Effector memory CD4-positive, alpha-beta T cell (primary cell): ENCODE data around the gene PPP2R2B.

Experiments
- DNase-seq, 3 donors: peaks; one replicate each; pipeline ENCODE4 v3.0.0-alpha.2; 2020
- H3K27ac ChIP-seq: 2 replicates; pipeline ENCODE4 v1.7.0; 2013; ENCODE audit warnings: mild to moderate bottlenecking, low read length, moderate library complexity; ENCODE audit not compliant: insufficient read depth, poor library complexity, severe bottlenecking
- H3K27me3 ChIP-seq: replicated peaks from 2 replicates; pipeline ENCODE4 v1.7.0; 2013; ENCODE audit warnings: mild to moderate bottlenecking, low read length; ENCODE audit not compliant: insufficient read depth, control insufficient read depth, poor library complexity, severe bottlenecking
- H3K36me3 ChIP-seq: 2 replicates; pipeline ENCODE4 v1.7.0; 2013; ENCODE audit warnings: mild to moderate bottlenecking, low read length, moderate library complexity; ENCODE audit not compliant: control insufficient read depth, insufficient read depth
- H3K4me1 ChIP-seq: 2 replicates; pipeline ENCODE4 v1.7.0; 2013; ENCODE audit warnings: low read length, mild to moderate bottlenecking; ENCODE audit not compliant: control insufficient read depth, insufficient read depth, poor library complexity, severe bottlenecking
- H3K4me3 ChIP-seq: 2 replicates; pipeline ENCODE4 v1.7.0; 2013; ENCODE audit warnings: low read length, low read depth, mild to moderate bottlenecking; ENCODE audit not compliant: insufficient read depth, poor library complexity, severe bottlenecking
- H3K9me3 ChIP-seq: 2 replicates; pipeline ENCODE4 v1.7.0; 2013; ENCODE audit warnings: mild to moderate bottlenecking, low read length, moderate library complexity; ENCODE audit not compliant: control insufficient read depth

PPP2R2B gene

DNA sequence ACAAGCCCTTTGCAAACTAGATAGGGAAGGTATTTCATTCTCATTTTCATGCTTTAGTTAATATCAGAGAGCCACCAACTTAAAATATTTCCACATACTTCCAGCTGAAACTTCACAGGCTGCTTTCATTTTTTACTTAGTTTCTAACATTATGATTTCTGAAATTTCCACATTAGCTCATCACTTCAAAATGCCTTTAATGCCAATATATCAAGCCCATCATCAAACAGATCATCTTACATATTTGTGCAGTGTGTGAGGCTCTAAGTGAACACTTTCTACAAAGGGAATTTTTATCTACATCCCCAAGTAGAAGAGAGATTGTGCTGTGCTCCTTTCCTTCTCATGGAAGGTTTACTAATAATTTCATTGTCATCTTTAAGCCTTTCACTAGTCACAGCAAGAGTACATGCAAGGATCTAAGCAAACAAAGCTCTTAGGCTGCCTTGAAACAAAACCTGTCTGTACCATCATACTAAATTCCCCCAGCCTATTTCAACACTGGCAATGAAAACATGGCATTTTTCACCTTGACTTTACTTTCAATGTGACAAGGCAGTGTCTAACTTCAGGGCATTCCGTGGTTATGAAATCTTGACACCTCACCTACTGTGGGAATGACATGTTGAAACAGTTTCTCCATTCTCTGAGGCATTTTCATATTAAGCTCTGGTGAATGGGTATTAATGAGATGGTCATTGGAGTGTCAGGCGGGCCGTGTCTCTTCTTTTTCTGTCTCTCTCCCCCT lies 45.4 kb downstream of the PPP2R2B start:
- H3K4me1 ChIP-seq, result no peaks in the 10 kb centered on the region
- H3K27ac ChIP-seq, result no peak overlapping the region
- no peaks in the 10 kb centered on the region for H3K36me3 ChIP-seq
- no peak overlapping the region for H3K4me3 ChIP-seq
- H3K27me3 ChIP-seq, result no peaks in the 10 kb centered on the region
- no peaks in the 10 kb centered on the region for H3K9me3 ChIP-seq
- no peak for DNase-seq

DNA sequence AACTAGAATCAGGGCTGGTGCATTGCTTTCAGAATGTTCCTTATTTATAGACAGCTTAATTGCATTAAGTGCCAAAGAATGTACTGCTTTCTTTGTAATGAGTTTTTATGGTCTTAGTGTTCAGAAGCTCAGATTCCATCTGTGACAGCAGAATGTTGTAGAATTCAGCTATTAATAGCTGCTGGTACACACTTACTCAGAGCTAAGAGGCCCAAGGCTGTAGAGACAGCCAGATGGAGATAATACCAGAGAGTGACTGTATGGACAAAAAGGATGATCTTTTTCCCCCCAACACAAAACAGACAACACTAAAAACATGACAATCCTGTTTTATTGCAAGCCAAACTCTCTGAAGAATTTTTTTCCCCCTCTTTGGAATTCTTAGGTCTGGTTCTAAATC lies 50.2 kb downstream of the PPP2R2B start:
- Histone ChIP-seq H3K4me3 (no peak overlapping the region), H3K36me3 (no peaks in the 10 kb centered on the region), H3K9me3 (no peaks in the 10 kb centered on the region), H3K4me1 (no peaks in the 10 kb centered on the region), H3K27ac (no peak overlapping the region), H3K27me3 (no peaks in the 10 kb centered on the region)
- DNase-seq, result no peak

DNA sequence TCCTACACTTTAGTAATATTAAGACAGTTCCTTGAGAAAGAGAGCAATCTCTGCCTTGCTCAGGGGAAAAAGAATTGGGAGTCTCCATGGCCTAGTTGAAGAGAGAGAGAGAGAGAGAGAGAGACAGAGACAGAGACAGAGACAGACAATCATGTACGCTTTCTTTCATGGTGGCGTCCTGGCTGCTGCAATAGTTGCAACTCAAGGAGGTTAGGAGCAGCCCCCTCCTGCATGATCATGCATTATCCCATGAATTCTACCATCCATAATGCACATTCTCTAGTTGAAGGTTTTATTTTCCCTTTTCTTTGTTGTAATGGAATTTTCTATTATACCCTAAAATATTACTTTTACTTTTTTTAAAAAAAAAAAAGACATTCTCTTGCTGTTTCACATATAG lies 50.7 kb downstream of the PPP2R2B start:
- Histone ChIP-seq H3K27me3 (no peaks in the 10 kb centered on the region), H3K4me1 (no peaks in the 10 kb centered on the region), H3K4me3 (no peak overlapping the region), H3K9me3 (no peaks in the 10 kb centered on the region), H3K36me3 (no peaks in the 10 kb centered on the region), H3K27ac (no peak overlapping the region)
- DNase-seq, result no peak

DNA sequence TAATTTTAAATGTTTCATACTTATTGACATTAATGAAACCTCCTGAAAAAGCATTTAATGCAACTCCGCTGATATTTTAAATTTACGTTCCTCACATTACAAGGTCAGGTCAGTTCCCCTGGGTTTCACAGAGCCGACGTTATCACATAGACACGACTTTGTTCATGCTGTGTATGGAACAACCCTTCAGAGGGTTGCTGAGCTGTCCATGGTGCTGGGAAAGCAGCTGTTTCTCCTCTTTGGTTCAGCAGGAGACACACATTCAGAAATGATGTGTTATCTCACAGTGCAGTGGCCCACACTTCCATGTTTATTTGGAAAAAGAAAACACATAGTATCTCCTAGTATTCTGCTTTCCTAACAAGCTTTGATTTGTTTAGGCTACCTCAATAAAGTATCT lies 53.5 kb downstream of the PPP2R2B start:
- Histone ChIP-seq H3K27me3 (no peaks in the 10 kb centered on the region), H3K36me3 (no peaks in the 10 kb centered on the region), H3K27ac (no peak overlapping the region), H3K9me3 (no peaks in the 10 kb centered on the region), H3K4me3 (no peak overlapping the region), H3K4me1 (no peaks in the 10 kb centered on the region)
- no peak for DNase-seq

DNA sequence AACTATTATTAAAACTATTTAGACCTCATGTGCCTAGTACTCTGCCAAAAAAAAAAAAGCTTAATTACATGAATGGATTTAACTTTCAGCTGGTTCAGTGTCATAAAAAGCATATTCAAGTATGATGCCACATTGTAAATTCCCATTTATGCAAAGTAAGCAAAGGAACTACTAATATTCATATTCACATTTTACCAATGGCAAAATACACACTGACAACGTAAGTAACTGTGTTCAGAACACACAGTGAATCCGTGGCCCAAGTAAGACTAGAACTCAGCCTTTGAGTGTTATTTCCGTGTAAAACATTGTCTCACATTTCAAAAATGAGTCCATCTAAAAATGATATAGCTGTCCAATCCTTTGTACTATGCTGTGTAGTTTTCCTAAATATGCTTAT lies 56.8 kb downstream of the PPP2R2B start:
- Histone ChIP-seq H3K27me3 (no peaks in the 10 kb centered on the region), H3K4me1 (no peaks in the 10 kb centered on the region), H3K9me3 (no peaks in the 10 kb centered on the region), H3K27ac (no peak overlapping the region), H3K36me3 (no peaks in the 10 kb centered on the region), H3K4me3 (no peak overlapping the region)
- no peak for DNase-seq

DNA sequence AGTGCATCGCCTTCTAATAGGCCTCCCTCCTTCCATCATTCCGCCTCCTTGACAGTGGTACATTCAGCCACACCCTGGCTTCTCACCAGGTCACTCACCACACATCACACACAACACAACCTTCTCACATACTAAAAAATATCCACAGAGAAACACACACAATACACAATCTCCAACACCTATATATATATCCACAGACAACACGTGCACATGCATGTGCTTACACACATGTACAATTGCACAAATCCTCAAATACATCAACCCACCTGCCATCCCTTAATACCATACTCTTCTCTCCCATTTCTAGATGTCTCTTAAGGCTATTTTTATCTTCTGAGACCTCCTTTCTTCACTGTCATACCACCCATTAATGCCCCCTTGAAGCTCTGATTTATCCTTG lies 57.6 kb downstream of the PPP2R2B start:
- no peak overlapping the region for H3K4me3 ChIP-seq
- no peak for DNase-seq
- H3K27me3 ChIP-seq, result no peaks in the 10 kb centered on the region
- H3K4me1 ChIP-seq, result no peaks in the 10 kb centered on the region
- no peaks in the 10 kb centered on the region for H3K36me3 ChIP-seq
- no peaks in the 10 kb centered on the region for H3K9me3 ChIP-seq
- no peak overlapping the region for H3K27ac ChIP-seq

DNA sequence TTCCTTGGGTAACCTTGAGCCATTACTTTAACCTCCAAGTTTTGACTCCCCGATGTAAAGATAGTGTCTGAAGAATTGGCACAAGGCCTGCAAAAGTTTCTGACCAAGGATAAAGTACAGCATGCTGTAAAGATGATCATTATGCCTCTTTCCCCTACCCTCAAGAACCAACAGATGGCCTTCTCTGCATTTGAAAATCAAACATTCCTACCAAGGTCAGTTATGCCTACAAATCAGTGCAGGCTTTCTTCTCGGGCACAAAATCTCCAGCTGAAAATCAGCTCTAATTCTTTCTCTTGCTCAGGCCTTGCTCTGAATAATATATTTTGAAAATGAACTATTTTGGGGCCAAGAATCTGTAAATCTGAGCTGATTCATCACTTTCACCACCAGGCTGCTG lies 59.7 kb downstream of the PPP2R2B start:
- Histone ChIP-seq H3K36me3 (no peaks in the 10 kb centered on the region), H3K9me3 (no peaks in the 10 kb centered on the region), H3K27ac (no peak overlapping the region), H3K4me1 (no peaks in the 10 kb centered on the region), H3K27me3 (no peaks in the 10 kb centered on the region), H3K4me3 (no peak overlapping the region)
- no peak for DNase-seq

DNA sequence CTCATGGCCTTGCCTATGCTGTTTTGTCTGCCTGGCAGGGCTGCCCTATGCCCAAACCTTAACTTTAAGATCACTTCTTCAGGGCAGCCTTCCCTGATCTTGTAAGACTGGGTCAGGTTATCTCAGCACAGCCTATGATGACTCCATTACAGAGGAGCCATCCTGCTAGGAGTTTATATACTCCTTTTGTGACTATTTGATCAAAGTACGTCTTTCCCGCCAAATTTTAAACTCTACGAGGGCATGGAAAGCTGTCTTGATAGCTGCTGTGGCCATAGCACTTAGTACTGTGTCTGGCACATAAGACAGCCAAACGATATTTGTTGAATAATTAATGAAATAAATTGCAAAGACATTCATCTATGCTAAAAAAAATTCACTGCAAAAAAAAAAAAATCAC lies 60.6 kb downstream of the PPP2R2B start:
- no peaks in the 10 kb centered on the region for H3K9me3 ChIP-seq
- no peaks in the 10 kb centered on the region for H3K36me3 ChIP-seq
- H3K4me1 ChIP-seq, result no peaks in the 10 kb centered on the region
- no peak overlapping the region for H3K27ac ChIP-seq
- no peak overlapping the region for H3K4me3 ChIP-seq
- DNase-seq, result no peak
- no peaks in the 10 kb centered on the region for H3K27me3 ChIP-seq

DNA sequence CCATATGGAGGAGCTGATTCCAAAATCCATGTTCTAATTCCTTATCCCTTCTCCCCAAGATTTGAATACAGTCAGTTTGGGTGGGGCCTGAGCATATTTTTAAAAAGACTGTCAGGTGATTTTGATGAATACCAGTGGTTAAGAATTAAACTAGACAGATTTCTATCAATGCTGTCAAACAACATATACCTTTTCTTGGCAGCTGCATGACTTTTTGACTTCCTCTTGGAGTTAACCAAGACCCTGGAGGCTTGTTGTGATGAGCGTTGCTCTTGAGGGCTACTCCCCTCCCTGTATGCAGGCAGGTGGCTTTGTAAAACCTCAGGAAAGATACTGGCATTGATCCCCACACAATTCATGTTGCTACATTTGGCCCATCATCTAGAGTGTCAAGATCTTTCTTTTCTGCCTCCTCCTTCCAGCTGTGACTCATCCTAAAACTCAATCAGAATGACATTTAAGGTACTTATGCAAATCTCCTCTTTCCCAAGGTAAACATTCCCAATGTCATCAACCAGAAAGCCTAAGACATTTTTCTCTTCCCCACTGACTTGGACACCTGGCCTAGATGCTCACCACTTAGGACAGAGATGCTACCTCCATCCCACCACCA lies 61.7 kb downstream of the PPP2R2B start:
- Histone ChIP-seq H3K27me3 (no peaks in the 10 kb centered on the region), H3K9me3 (no peaks in the 10 kb centered on the region)
- DNase-seq, result no peak

DNA sequence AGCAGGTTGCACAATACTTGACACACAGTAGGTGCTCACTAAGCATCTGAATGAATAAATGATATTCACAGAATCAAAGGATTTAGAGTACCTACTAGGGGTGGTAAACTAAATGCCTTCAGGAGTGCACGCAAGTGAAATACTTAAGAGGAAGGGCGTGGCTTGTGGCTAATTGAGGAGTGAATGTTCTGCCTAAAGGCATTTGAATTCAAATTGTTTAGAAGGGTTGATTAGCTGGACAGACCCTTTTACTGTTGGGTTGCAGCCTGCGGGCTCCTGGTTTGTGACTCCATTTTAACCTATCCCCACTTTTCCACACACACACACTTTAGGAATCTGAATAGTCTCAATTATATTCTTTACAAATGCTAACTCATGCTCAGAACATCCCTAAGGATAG lies 63.1 kb downstream of the PPP2R2B start:
- DNase-seq, result no peak
- H3K4me1 ChIP-seq, result no peaks in the 10 kb centered on the region
- H3K36me3 ChIP-seq, result no peaks in the 10 kb centered on the region
- no peak overlapping the region for H3K27ac ChIP-seq
- H3K27me3 ChIP-seq, result no peaks in the 10 kb centered on the region
- no peaks in the 10 kb centered on the region for H3K9me3 ChIP-seq
- no peak overlapping the region for H3K4me3 ChIP-seq

More for the DNA sequence above, 61.7 kb downstream of the PPP2R2B start:
- no peak overlapping the region for H3K4me3 ChIP-seq
- H3K4me1 ChIP-seq, result no peaks in the 10 kb centered on the region
- H3K27ac ChIP-seq, result no peak overlapping the region
- no peaks in the 10 kb centered on the region for H3K36me3 ChIP-seq
